Body of pancreas (tissue), 4 donors: ENCODE results near the gene SLC9A9. TPM values are rescaled to one million over a fixed set of nuclear protein-coding genes. Genes with fewer than 3 reads are reported as not detected.

Experiments
- ATAC-seq: fragments of 150-250 bp; one replicate; pipeline ENCODE4 v1.9.1; 2016
- DNase-seq, 4 donors: peaks; one replicate each; pipeline ENCODE4 v3.0.0-alpha.2; 2019
- H3K27ac ChIP-seq, 4 donors: fragments of 200-600 bp; sonication (generic); 1 replicate in 3 of 4; 2 replicates in 1 of 4; pipeline versions ENCODE4 v1.5.1 to v1.6.1; 2016 to 2019; ENCODE audit warnings: mild to moderate bottlenecking in 1 of 4, mixed read lengths in 1 of 4, moderate library complexity in 1 of 4
- H3K27me3 ChIP-seq, 2 donors: fragments of 200-600 bp; sonication (generic); one replicate each; pipeline ENCODE4 v1.6.0; 2016; ENCODE audit warnings: mild to moderate bottlenecking in 1 of 2
- H3K36me3 ChIP-seq, 2 donors: fragments of 200-600 bp; sonication (generic); replicated peaks in 1 of 2; 2 replicates each; pipeline ENCODE4 v1.5.1; 2016; ENCODE audit warnings: low read depth in 2 of 2; ENCODE audit not compliant: insufficient read depth in 1 of 2
- H3K4me1 ChIP-seq: fragments of 200-600 bp; sonication (generic); one replicate; pipeline ENCODE4 v1.6.0; 2016
- H3K4me3 ChIP-seq, 2 donors: fragments of 200-600 bp; sonication (generic); 1 replicate in 1 of 2; 2 replicates in 1 of 2; pipeline ENCODE4 v1.5.1; 2016 to 2019
- H3K9me3 ChIP-seq, 3 donors: fragments of 200-600 bp; sonication (generic); 1 replicate in 2 of 3; 2 replicates in 1 of 3; pipeline ENCODE4 v1.5.1; 2016
- CTCF ChIP-seq, 7 experiments: fragments of 450-650 bp in 4 of 7; fragments of 200-600 bp in 3 of 7; sonication (generic) in 3 of 7; IDR thresholded peaks; one replicate each; pipeline ENCODE4 v1.5.1; 2016 to 2019; ENCODE audit warnings: antibody characterized with exemption in 7 of 7
- POLR2A ChIP-seq, 3 donors: fragments of 450-650 bp; IDR thresholded peaks; one replicate each; pipeline ENCODE4 v1.6.1; 2016; ENCODE audit warnings: antibody characterized with exemption in 3 of 3, mild to moderate bottlenecking in 2 of 3
- WGBS, 2 donors: methylation state at CpG; one replicate each; pipeline ENCODE4 v1.1.5; 2017; 5-methylcytosine and 5-hydroxymethylcytosine counted together
- intact Hi-C: fragments of 100-400 bp; cut with DNase I; formaldehyde crosslinking; loops from one replicate; pipeline ENCODE4 v1.15.1; 2023
- total RNA-seq, 2 donors: library from RNA; depleted of rRNA; stranded (reverse); fragments of >200 nt; gene quantifications; one replicate each; pipeline ENCODE4 v1.1.0, GENCODE V29; 2016

Gene SLC9A9
- total RNA-seq, 2 donors from 2014 or later = 1.6 to 2.3 TPM

DNA sequence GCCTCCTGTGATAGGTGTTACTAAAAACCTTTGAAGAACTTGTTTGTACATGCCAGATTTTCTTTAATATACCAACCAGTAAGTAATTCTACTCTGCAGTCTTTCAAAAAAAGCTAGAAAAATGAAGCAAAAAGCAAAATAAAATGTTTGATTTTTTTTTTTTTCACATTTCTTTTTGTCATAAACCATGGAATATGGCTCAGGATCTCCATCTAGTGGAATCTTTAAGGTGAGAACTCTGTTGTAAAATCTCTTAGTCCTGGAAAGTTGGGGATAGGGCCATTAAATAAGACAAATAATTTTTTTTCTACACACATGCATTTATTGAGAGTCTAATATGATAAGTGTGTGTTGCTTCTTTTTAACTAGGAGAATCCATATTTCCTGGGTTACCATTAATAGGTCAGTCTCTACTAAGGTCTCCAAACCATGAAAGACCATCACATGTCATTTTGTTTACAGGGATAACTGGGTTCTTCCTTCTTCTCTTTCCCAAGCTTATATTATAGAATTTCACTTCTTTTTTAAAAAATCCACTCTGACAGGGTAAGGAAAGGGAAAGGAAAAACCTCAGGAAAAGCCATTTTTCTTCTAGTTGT, 84.6 kb downstream of the SLC9A9 start:
- no peak for ATAC-seq
- no peak overlapping the region for H3K27ac ChIP-seq
- no peaks in the 10 kb centered on the region for H3K9me3 ChIP-seq
- no peak for TF ChIP-seq CTCF (IDR thresholded peaks at IDR 0.05)
- TF ChIP-seq POLR2A (IDR thresholded peaks at IDR 0.05) = no peak
- intact Hi-C loops = no loop called here
- no peak for DNase-seq
- no peaks in the 10 kb centered on the region for H3K27me3 ChIP-seq
- H3K4me3 ChIP-seq = no peak overlapping the region
- no peaks in the 10 kb centered on the region for H3K4me1 ChIP-seq
- H3K36me3 ChIP-seq = no peaks in the 10 kb centered on the region

DNA sequence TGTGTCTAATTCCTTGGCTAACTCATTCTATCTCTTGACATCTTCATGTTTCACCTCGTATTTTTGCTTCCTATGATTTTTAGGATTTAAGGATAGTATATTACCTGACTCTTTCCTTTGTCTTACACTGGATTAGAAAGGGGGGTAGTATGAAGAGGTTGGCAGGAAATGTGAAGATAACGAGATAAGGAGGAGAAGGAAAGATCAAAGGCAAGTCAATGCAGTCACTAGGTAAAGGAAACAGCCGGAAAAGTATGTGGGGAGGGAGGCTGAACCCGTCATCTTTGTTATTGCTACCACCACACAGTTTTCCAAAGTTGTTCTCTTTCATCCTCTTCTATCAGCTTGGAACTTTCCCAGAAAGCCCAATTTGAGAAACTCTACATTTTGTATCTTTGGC, 90.6 kb downstream of the SLC9A9 start:
- WGBS, 2 donors = 45 to 48% methylated on average over 4 of the region's 4 CpGs
- ATAC-seq = no peak
- TF ChIP-seq POLR2A (IDR thresholded peaks at IDR 0.05) (no peak), CTCF (IDR thresholded peaks at IDR 0.05) (no peak)
- no peak for DNase-seq
- Histone ChIP-seq H3K27ac (no peak overlapping the region), H3K4me3 (no peak overlapping the region), H3K27me3 (no peaks in the 10 kb centered on the region), H3K36me3 (no peaks in the 10 kb centered on the region), H3K4me1 (no peaks in the 10 kb centered on the region), H3K9me3 (no peaks in the 10 kb centered on the region)
- intact Hi-C loops = no loop called here

DNA sequence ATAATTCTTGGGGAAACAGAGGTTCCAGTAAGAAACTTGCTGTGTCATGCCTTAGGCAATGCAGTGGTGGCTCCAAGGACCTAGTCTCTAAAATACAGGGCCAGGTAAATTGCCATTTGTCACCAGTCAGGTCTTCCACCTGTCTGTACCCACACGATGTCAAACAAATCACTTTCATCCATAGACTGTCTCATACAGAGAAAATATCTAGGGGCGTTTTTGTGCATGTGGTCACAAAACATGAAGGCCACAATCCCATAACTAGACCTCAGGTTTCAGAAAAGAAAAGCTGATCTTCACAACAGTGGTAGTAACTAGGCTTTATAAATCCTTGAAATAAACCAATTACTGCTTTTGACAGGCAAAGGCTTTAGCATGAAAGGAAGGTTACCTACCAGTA, 92.3 kb downstream of the SLC9A9 start:
- 31 to 32% methylated on average over 2 of the region's 2 CpGs for WGBS, 2 donors
- H3K27me3 ChIP-seq = no peaks in the 10 kb centered on the region
- no peaks in the 10 kb centered on the region for H3K9me3 ChIP-seq
- H3K4me3 ChIP-seq = no peak overlapping the region
- no peaks in the 10 kb centered on the region for H3K4me1 ChIP-seq
- H3K27ac ChIP-seq = no peak overlapping the region
- no peak for ATAC-seq
- DNase-seq = no peak
- no peaks in the 10 kb centered on the region for H3K36me3 ChIP-seq
- no peak for TF ChIP-seq CTCF (IDR thresholded peaks at IDR 0.05)
- no peak for TF ChIP-seq POLR2A (IDR thresholded peaks at IDR 0.05)
- intact Hi-C loops = no loop called here

DNA sequence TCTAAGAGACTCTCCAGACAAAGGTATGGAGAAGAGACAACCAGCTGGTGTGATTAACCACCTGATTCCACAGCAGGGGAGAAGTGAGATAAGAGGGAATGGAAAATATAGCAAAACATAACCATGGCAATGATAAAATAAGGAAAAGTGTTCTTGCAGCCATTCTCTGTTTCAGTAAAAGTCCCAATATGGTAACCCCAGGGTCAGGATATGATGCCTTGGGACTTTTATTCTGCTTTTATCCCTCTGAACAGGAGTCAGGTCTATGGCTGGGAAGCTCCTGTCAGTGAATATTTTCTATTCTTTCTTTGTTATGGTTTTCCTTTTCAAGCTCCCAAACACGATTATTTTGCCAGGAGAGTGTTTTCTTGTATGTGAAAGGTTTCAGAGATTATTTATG, 94.2 kb downstream of the SLC9A9 start:
- H3K27me3 ChIP-seq = no peaks in the 10 kb centered on the region
- H3K9me3 ChIP-seq = no peaks in the 10 kb centered on the region
- TF ChIP-seq CTCF (IDR thresholded peaks at IDR 0.05) (no peak), POLR2A (IDR thresholded peaks at IDR 0.05) (no peak)
- no peaks in the 10 kb centered on the region for H3K36me3 ChIP-seq
- 21 to 40% methylated on average over 1 of the region's 1 CpG for WGBS, 2 donors
- no peak for DNase-seq
- H3K27ac ChIP-seq = no peak overlapping the region
- no peak for ATAC-seq
- H3K4me1 ChIP-seq = no peaks in the 10 kb centered on the region
- intact Hi-C loops = no loop called here
- H3K4me3 ChIP-seq = no peak overlapping the region

DNA sequence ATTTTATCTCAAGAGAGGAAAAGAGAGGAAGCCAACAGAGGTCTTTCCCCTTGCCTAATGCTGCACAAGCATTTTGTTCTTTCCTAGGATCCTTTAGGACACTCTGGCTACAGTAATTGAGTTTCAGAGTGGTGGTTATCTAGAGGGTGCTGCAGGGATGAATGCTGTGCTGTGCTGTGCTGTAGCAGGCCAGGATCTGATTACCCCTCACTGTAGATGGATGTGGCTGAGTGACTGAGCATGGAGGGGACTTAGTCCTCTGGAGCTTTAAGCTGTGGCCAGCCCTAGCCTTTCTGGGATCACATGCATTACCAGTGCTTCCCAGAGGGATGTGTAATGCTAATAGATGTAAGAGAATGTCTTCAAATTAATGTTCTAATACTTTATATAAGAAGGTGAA, 94.8 kb downstream of the SLC9A9 start:
- Histone ChIP-seq H3K9me3 (no peaks in the 10 kb centered on the region), H3K4me1 (no peaks in the 10 kb centered on the region), H3K36me3 (no peaks in the 10 kb centered on the region), H3K4me3 (no peak overlapping the region), H3K27me3 (no peaks in the 10 kb centered on the region), H3K27ac (no peak overlapping the region)
- DNase-seq (no peak), ATAC-seq (no peak)
- intact Hi-C loops = no loop called here
- no peak for TF ChIP-seq POLR2A (IDR thresholded peaks at IDR 0.05)
- TF ChIP-seq CTCF (IDR thresholded peaks at IDR 0.05) = no peak
